GM18868 (cell line): ENCODE results near the gene NR1H4.
"Not testable (repeated sequence)": the region's sequence is repeated elsewhere in the genome, so short reads cannot be mapped to it uniquely, and the experiment has no call there.

Experiments used
- ATAC-seq: cut with Tn5 transposase; IDR thresholded peaks from one replicate; pipeline ENCODE4 v1.9.1; 2021; ENCODE audit warnings: mild to moderate bottlenecking, moderate library complexity; ENCODE audit not compliant: unreplicated experiment

NR1H4 gene

GRCh38 chr12:100504804-100505203 lies 31.1 kb downstream of the NR1H4 start:
- ATAC-seq = no peak

- ATAC-seq = no peak
Observed at GRCh38 chr12:100508751-100509150, 35.1 kb downstream of the NR1H4 start.

- ATAC-seq = no peak
Observed at GRCh38 chr12:100512692-100513091, 39.0 kb downstream of the NR1H4 start.

- no peak for ATAC-seq
Observed at GRCh38 chr12:100515968-100516367, 42.3 kb downstream of the NR1H4 start.

GRCh38 chr12:100518376-100518775 lies 44.7 kb downstream of the NR1H4 start:
- ATAC-seq = no peak

GRCh38 chr12:100520048-100520769 lies 46.5 kb downstream of the NR1H4 start:
- ATAC-seq = no peak

- no peak for ATAC-seq
Observed at GRCh38 chr12:100521958-100522357, 48.3 kb downstream of the NR1H4 start.

- no peak for ATAC-seq
Observed at GRCh38 chr12:100528034-100528433, 54.4 kb downstream of the NR1H4 start.

- ATAC-seq = no peak
Observed at GRCh38 chr12:100528471-100529127, 54.9 kb downstream of the NR1H4 start.

- ATAC-seq = no peak
Observed at GRCh38 chr12:100529756-100530350, 56.2 kb downstream of the NR1H4 start.

GRCh38 chr12:100533376-100533775 lies 59.7 kb downstream of the NR1H4 start:
- ATAC-seq = no peak

GRCh38 chr12:100534625-100535227 lies 61.1 kb downstream of the NR1H4 start:
- ATAC-seq = no peak

- no peak for ATAC-seq
Observed at GRCh38 chr12:100539202-100539601, 65.5 kb downstream of the NR1H4 start.

- ATAC-seq = no peak
Observed at GRCh38 chr12:100544165-100544564, 70.5 kb downstream of the NR1H4 start.

- ATAC-seq = no peak
Observed at GRCh38 chr12:100545092-100545491, 71.4 kb downstream of the NR1H4 start.

- no peak for ATAC-seq
Observed at GRCh38 chr12:100553936-100554335, 80.3 kb downstream of the NR1H4 start.

- ATAC-seq = no peak
Observed at GRCh38 chr12:100554608-100555077, 81.0 kb downstream of the NR1H4 start.

- no peak for ATAC-seq
Observed at GRCh38 chr12:100555722-100556121, 82.1 kb downstream of the NR1H4 start.

- ATAC-seq = no peak
Observed at GRCh38 chr12:100557357-100557756, 83.7 kb downstream of the NR1H4 start.

GRCh38 chr12:100559261-100559660 lies 85.6 kb downstream of the NR1H4 start:
- ATAC-seq = not testable (repeated sequence)

- no peak for ATAC-seq
Observed at GRCh38 chr12:100564090-100564489, 90.4 kb downstream of the NR1H4 start.
